NCI-H2081 (cell line): ENCODE measurements around the gene IFT81.
"Not testable (repeated sequence)": the region's sequence is repeated elsewhere in the genome, so short reads cannot be mapped to it uniquely, and the experiment has no call there.

Experiments used
- DNase-seq, 2 experiments: peaks; one replicate each; lab custom pipeline; 2025; lab: John Stamatoyannopoulos, UW

Gene IFT81, protein sequence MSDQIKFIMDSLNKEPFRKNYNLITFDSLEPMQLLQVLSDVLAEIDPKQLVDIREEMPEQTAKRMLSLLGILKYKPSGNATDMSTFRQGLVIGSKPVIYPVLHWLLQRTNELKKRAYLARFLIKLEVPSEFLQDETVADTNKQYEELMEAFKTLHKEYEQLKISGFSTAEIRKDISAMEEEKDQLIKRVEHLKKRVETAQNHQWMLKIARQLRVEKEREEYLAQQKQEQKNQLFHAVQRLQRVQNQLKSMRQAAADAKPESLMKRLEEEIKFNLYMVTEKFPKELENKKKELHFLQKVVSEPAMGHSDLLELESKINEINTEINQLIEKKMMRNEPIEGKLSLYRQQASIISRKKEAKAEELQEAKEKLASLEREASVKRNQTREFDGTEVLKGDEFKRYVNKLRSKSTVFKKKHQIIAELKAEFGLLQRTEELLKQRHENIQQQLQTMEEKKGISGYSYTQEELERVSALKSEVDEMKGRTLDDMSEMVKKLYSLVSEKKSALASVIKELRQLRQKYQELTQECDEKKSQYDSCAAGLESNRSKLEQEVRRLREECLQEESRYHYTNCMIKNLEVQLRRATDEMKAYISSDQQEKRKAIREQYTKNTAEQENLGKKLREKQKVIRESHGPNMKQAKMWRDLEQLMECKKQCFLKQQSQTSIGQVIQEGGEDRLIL

DNA sequence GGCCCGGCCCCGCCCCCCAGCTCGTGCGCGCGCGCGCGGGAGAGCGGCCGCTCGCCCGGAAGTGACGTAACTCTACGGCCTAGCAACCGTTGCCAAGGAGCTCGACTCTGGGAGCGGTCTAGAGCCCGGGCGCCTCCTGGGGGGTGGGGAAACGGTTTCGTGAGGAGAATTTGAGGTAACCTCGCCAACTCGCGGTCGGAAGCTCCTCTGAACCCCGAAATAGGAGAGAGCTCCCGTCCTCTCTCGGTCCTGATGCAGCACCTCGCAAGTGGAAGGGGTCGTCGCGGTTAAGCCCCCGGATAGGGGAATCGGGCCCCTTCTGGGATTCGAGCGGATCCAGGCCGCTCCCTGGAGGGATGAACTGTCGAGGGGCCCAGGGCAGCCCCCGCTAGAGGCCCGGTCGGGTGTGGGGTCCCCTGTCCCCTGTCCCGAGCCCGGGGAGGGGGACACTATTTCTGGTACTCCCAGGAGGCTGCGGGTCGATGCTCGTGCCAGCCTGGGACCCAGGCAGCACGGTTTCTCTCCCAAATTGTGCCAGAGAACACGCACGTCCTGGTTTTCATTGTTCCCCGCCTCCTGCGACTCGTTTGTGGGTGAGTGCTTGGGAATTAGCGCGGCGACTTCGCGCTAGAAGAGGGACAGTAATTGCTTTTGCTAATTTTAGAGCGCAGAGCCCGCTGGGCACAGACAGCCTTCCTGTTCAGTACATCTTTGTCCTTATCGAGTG is at the start of gene IFT81:
TSS of gene IFT81 (plus strand) at position 89 of the 727 bp plus-strand sequence. CDS start 3,024 bp downstream, outside the sequence.
- DNase-seq: peak; percentile 92 to 95

DNA sequence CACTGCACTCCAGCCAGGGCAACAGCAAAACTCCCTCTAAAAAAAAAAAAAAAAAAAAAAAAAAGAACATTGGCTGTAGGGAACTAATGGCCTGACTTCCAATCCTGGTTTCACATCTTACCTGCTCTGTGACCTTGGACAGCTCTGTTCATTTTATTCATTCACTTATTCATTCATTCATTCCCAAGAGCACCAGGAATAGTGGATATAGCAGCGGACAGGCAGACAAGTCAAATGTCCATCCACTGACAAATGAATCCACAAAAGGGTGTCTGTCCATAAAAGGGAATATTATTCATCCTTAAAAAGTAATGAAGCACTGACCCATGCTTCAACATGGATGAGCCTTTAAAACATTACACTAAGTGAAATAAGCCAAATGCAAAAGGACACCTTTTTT is 48.3 kb upstream of the IFT81 start:
- no peak for DNase-seq

DNA sequence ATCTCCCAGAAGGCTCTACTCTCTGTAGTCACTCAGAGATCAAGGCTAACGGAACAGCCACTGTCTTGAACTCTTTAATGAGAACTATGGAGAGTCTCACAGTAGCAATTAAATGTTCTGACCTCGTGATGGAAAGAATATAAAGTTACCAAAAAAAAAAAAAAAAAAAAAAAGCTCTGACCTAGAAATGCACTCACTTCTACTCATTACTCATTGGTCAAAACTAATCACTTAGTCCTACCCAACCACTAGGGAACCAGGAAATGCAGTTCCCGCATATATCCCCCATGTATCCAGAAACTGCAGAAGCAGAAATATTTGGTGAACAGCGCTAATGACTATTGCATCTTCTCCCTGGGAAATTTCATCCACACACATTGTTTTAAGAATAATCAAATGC is 46.4 kb upstream of the IFT81 start:
- DNase-seq: no peak

DNA sequence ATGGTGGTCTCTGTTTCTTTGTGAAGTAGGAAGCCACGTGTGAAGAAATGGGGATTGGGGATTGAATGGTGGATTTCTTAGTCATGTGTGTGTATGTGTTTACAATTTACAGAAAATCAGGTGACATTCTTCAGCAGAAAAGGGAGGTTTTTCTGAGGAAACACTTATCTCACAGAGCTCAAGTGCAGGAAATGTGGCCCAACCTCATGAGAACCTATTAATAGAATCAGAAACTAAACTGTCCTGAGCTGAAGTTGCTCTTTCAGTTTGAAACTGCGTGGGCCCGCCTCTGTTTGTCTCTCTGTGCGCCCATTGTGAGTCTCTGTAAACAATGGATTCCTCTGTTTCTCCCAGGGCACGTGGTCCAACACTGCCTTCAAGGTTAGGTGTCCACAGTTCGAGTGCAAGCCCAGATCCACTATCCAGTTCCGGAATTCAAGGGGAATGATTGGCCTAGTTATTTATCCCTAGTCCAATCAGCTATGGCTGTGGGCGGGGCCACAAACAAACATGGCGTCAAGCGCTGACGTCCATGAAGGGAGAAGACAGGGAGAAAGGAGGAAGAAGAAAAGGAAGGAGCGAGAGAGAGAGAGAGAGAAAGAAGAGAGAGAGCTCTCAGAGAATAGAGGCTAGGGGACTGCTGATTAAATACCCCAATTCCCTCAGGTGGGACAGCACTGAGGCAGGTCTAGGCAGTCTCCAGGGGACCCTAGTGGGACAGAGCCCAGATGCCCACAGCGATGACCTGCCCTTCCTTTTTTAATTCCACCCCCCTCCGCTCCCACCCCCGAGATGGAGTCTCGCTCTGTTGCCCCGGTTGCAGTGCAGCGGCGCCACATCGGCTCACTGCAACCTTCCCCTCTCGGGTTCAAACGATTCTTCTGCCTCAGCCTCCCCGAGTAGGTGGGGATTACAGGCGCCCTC is 44.4 kb upstream of the IFT81 start:
- no peak for DNase-seq

DNA sequence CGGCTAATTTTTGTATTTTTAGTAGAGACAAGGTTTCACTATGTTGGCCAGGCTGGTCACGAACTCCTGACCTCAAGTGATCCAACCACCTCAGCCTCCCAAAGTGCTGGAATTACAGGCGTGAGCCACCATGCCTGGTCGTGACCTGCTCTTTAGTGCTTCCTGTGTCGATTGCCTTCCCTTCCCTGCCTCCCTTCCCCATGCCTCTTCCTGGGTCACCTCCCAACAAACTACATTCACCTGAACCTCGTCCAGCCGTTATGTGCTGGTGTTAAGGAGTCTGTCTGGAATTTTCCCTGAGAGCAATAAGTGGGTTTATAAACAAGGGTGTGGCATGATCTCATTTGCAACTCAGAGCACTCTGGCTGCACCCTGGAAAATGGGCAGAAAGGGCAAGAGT is 43.7 kb upstream of the IFT81 start:
- DNase-seq: no peak

DNA sequence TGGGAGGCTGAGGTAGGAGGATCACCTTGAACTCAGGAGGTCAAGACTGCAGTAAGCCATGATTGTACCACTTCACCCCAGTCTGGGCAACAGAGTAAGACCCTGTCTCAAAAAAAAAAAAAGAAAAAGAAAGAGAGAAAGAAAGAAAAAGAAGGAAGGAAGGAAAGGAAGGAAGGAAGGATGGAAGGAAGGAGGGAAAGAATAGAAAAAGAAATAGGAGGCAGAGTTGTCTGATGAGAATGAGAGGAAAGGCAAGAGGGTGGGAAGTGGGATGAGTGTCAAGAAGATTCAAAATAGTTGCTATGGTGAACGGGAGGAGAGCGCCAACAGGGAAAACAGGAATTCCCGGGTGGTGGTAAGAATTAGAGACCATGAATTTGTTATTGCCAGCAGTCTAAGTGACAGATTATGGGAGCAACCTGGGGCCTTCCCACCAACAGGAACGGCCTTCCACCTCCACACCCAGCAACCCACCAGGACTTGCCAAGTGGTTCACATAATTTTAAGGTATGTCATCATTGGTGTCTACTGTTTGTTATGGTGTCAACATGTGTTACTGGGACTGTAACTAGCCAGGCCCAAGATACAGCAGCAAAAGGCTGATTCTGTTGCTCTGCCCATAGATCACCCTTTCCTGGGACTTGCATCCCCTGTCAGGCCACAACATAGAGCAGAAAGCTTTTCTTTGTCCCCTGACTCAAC is 39.7 kb upstream of the IFT81 start:
- DNase-seq: no peak

DNA sequence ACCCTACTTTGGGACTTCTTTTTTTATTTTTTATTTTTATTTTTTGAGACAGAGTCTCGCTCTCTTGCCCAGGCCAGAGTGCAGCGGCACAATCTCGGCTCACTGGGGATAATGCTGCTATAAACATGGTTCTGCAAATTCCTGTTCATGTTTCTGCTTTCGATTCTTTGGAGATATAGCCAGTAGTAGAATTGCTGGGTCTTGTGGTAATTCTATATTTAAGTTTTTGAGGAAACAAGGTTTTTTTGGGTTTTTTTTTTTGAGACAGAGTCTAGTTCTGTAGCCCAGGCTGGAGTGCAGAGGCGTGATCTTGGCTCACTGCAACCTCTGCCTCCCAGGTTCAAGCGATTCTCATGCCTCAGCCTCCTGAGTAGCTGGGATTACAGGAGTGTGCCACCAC is 35.9 kb upstream of the IFT81 start:
- DNase-seq: not testable (repeated sequence)

DNA sequence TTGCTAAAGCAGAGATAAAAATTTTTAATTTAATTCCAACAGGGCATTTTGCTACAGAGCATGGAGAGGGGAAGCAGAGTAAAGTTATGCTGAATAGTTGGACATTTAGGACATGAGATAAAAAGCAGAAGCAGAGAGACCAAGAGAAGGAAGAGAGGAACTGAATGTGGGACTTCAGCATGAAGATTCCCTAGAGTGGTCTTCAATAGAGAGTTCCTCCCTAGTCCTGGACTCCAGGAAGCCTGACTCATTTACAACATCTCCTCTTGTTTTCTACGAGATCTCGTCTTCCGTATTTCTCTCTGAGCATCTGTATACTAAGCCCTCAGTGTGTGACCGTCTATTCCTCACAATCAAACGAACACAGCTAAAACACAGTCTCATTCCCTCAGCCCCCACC is 35.2 kb upstream of the IFT81 start:
- no peak for DNase-seq

DNA sequence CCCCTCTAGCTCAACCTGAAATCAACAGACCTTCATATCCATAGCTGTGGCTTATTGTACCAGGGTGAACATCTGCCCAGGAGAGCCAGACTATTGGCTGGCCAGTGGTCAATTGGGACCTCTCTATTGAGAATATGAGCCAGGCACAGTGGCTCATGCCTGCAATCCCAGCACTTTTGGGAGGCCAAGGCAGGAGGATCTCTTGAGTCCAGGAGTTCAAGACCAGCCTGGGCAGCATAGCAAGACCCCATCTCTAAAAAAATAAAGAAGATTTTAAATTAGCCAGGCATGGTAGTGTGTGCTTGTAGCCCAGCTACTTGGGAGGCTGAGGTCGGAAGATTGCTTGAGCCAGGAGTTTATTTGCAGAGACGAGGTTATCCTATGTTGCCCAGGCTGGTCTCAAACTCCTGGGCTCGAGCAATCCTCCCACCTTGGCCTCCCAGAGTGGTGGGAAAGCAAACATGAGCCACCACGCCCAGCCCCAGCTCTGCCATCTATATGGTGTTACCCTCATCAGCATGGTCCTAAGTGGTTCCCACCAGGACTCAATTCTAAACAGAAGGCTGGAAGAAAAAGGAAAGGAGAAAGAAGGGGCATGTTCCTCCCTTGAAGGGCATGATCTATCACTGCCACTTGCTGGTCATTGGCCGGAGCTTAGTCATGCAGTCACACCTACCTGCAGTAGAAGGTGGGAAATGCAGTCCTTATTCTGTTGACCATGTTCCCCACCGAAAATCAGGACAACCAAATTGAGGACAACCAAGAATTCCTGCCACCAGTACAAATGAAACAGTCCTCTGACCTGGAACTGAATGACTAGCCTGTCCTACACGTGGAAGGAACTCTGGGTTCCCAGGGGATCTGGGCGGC is 33.7 kb upstream of the IFT81 start:
- no peak for DNase-seq

DNA sequence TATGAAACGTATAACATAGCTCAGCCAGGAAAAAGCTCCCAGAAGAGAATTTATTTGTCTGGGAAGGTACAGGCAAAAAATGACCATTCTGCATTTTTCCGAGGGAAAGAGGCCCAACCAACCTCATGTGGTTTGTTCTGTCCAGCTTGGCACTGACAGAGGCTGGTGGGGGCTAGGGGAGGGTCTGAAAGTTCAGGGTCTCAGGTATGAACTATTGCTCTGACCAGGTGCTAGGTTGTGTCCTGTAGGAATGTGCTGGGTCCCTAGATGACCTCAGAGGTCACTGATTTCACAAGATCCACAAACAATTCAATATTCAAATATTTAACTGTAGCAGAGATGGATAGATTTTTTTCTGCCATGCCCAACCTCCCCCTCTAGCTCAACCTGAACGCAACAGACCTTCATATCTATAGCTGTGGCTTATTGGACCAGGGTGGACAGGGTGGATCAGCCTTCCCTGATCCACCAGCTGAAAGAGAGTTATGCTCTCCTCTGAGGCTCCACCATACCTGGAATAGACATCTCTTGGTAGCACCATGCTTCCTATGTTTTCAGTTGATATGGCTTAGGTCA is 32.9 kb upstream of the IFT81 start:
- DNase-seq: no peak

DNA sequence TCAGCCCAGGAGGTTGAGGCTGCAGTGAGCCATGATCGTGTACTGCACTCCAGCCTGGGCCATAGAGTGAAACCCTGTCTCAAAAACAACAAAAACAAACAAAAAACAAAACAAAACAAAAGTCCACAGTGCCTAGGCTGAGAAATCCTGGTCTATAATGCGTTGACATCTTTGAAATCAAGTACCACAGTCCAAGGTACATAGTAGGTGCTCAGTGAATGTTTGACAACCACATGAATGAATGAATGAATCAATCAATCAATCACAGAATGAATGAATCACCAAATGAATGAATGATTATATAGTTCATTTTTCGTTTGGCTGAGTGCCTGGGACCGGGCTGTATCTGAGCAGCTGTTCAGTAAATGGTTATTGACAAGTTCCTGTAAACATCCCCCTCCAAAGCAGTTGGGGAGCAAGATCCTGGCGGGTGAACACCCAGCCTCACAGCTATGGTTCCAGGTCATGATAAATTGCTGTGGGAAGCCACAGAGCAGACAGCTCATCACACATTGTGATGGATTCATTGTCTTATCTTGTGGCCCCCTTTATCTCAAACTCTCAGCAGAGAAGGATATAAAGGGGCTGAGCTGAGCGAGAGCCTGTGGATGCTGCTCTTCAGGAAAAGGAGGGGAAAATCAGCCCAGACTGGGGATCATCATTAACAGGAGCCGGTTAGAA is 30.4 kb upstream of the IFT81 start:
- no peak for DNase-seq

DNA sequence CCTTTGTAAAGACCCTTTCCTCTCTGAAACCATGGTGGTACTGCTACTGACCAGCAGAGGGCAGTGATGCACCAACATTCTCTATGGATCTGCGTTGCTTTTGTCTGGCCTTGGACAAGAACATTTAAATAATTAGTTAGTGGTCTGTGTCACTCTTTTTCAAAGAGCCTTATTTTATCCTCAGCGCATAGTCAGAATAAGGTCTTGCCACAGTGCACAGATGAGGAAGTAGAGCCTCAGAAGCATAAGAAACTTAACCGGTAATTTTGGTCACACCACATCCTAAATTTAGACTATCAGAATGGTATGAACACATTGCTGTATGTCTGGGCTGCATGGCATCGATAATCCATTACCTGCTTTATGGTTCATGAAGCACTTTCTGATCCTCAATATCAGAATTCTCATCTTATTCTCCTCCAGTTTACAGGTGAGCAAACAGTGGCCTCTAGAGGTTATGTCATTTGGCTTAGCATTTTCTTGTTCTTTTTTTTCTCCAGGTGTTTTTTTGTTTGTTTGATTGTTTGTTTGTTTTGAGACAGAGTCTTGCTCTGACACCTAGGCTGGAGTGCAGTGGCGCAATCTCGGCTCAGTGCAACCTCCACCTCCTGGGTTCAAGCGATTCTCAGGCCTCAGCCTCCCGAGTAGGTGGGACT is 23.7 kb upstream of the IFT81 start:
- peak; percentile 68 to 71 for DNase-seq

DNA sequence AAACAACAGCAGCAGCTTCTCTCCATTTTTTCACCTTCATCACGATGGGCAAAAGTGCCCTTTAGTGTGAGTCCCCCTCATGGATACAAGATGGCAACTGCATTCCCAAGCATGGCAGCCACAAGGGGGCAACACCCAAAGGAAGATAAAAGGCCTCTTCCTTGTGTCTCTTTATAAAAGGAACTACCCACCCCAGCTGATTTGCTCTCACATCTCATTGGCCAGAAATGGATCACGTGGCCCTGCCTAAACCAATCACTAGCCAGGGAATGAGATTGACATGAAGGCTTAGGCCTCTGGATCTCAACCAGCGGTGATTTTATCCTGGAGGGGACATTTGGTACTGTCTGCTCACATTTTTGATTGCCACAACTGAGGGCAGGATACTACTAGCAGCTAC is 21.9 kb upstream of the IFT81 start:
- DNase-seq: peak; percentile 47 to 80

DNA sequence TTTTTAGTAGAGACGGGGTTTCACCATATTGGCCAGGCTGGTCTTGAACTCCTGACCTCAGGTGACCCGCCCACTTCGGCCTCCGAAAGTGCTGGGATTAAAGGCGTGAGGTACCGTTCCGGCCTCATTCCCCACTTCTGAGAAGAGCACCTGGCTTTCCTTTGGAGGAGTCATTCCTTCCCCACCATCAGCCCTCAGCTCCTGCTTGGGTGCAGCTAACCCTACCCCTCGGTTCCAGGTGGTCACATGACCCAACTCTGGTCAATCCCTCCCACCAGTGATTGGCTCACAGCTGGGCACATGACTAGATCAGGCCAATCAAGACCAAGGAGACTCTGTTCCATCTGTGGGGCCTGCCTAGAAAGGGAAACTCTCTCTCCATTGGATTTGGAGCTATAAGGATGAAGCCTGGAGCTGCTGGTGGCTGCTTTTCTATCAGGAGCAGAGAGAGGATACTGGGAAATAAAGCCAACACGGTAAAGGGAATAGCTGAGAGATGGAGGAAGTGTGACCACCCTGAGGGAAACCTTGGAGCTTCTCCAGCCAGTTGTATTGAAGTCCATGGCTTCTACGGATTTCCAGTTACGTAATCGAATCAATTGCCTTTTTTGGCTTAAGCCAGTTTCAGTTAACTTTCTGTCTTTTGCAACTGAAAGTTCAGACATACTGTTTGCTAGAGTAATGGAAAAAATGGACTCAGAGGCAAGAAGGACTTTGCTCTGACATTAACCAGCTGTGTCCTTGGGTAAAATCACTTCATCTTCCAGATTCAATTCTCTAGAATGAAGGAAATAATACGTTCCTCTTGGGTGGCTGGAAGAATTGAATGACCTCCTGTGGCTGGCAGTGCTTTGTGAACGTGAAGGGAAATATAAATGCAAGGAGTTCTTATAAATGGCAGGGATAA is 19.7 kb upstream of the IFT81 start:
- no peak for DNase-seq

DNA sequence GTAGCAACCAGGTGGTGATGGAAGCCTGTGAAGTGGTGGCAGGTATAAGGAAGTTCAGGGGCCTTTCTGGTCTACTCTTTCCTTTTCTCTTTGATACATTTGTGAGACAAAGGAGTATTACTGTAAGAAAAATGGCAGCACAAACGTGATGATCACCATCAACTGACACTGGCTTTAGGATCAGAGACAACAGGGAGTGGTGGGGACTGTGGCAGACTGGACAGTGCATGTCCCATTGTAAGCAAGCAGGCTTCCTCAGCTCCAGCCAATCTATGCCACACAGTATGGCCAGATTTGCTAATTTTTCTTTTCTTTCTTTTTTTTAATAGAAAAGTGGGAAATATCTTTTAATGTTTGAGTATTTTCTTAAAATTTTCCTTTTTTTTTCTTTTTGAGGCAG is 19.0 kb upstream of the IFT81 start:
- no peak for DNase-seq

DNA sequence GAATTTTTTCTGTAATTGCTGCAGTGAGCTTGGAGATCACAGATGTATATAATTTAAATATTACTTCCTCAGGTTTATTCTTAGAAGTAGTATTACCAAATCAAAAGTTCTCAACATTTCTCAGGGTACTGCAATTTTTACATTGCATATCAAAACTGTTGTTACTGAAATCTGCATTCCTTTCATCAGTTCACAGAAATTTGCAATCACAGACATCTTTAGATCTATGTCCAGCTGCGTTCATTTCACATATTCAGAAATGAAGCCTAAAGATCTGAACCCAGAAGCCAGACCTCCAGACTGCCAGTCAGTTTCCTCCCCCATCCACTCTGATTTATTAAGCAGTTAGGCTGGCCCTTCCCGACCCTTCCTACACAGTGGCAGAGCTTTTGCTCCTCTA is 18.2 kb upstream of the IFT81 start:
- DNase-seq: no peak
